ENCODE results near the gene GON4L.
A peak's percentile ranks its signal among the peaks of the same experiment; 100 is the strongest.
"Not testable (repeated sequence)": the region's sequence is repeated elsewhere in the genome, so short reads cannot be mapped to it uniquely, and the experiment has no call there.

The GON4L gene, protein sequence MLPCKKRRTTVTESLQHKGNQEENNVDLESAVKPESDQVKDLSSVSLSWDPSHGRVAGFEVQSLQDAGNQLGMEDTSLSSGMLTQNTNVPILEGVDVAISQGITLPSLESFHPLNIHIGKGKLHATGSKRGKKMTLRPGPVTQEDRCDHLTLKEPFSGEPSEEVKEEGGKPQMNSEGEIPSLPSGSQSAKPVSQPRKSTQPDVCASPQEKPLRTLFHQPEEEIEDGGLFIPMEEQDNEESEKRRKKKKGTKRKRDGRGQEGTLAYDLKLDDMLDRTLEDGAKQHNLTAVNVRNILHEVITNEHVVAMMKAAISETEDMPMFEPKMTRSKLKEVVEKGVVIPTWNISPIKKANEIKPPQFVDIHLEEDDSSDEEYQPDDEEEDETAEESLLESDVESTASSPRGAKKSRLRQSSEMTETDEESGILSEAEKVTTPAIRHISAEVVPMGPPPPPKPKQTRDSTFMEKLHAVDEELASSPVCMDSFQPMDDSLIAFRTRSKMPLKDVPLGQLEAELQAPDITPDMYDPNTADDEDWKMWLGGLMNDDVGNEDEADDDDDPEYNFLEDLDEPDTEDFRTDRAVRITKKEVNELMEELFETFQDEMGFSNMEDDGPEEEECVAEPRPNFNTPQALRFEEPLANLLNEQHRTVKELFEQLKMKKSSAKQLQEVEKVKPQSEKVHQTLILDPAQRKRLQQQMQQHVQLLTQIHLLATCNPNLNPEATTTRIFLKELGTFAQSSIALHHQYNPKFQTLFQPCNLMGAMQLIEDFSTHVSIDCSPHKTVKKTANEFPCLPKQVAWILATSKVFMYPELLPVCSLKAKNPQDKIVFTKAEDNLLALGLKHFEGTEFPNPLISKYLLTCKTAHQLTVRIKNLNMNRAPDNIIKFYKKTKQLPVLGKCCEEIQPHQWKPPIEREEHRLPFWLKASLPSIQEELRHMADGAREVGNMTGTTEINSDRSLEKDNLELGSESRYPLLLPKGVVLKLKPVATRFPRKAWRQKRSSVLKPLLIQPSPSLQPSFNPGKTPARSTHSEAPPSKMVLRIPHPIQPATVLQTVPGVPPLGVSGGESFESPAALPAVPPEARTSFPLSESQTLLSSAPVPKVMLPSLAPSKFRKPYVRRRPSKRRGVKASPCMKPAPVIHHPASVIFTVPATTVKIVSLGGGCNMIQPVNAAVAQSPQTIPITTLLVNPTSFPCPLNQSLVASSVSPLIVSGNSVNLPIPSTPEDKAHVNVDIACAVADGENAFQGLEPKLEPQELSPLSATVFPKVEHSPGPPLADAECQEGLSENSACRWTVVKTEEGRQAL (N-terminal part only)

DNA sequence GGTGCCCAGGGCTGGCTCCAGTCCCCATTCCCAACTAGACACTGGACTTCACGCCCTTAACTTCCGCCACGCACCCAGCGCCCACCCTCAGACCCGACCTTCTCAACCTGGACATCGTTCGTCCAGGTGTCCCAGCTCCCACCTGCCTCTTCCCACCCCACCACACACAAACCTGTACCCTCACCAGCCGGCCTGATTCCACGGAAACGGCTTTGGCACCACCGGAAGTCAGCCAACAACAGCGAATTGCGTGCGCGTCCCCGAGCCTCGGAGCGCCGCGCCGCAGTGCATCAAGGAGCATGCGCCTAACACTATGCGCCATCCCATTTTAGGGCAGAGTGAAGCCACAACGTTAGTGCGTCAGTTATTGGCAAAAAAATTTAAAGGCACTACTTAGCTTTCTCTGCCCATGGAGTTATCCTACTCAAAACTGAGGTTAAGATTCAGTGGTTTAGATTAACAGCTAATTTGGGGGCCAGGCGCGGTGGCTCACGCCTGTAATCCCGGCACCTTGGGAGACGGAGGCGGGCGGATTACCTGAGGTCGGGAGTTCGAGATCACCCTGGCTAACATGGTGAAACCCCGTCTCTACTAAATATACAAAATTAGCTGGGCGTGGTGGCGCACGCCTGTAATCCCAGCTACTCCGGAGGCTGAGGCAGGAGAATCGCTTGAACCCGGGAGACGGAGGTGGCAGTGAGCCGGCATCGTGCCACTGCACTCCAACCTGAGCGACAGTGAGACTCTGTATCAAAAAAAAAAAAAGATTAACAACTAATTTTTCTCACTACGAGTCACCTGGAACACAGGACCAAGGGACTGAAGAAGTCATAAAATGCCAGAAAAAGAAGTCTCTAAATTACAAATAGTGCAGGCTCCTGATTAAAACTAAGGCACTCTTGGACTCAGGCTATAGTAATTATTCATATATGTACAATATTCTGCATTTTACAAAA lies at the start of gene GON4L:
GON4L (minus strand) TSS at position 240 of the 956 bp plus-strand sequence. CDS start 3,434 bp downstream, outside the sequence.
- intact Hi-C loops (cut with DNase I) = loop anchor here (5.0 kb wide), 1 partner anchor 115 kb away; no protein-coding TSS in a partner anchor
- peak; percentile 81 to 96 (median 90) for DNase-seq

DNA sequence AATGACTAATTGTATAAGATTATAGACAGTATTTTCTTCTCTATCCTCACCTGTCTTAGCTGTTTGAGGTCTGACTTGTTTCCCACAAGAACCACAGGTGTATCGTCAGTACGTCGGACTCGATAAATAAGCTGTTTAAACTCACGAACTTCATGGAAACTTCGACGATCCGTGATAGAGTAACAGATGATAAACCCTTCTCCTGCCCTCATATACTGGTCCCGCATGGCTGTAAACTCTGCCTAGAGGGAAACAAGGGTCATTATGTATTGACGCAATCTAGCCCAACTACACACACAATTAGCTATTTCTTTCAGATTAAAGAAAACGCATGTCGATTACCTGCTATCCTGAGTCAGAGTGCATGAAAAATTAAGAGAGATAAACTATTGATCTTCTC lies 47.2 kb upstream of the GON4L start:
- no peak for DNase-seq
- intact Hi-C loops (cut with DNase I) = no loop called here

DNA sequence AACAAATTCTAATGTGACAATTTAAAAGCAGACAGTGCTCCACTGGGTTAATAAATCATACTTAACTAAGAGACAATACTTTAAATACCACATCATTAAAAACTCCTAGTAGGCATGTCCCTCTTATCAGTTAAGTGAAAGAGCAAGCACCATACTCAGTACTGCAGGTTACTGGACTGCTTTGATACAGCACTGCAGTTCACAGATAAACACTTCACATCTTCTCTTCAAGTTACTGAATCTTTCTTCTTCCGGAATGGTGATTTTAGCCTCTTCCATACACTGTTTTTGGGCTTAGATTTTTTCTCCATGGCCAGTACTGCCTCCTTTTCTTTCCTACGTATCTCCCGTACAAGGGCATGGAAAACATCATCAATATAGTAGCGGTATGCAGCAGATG lies 43.1 kb upstream of the GON4L start:
- intact Hi-C loops (cut with DNase I) = no loop called here
- DNase-seq = no peak

DNA sequence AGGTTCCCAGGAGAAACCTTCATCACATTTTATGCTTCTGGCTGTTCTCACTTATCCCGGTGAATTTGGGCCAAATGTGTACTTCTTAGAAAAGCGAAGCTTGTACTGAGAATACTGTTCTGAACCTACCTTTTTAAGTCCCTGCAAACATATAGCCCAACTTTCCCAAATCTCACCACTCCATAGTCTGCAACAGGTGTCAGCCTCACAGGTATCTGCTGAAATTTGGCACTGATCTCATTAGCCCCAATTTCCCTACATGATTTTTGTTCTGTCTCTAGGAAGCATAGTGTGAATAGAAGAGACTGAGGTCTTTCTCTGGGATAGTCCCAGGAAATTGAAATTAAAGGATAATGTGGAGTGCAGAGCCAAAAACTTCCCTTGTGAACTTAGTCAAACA lies 42.7 kb upstream of the GON4L start:
- peak in 1 of 42 donors; percentile 14 for DNase-seq
- intact Hi-C loops (cut with DNase I) = no loop called here

DNA sequence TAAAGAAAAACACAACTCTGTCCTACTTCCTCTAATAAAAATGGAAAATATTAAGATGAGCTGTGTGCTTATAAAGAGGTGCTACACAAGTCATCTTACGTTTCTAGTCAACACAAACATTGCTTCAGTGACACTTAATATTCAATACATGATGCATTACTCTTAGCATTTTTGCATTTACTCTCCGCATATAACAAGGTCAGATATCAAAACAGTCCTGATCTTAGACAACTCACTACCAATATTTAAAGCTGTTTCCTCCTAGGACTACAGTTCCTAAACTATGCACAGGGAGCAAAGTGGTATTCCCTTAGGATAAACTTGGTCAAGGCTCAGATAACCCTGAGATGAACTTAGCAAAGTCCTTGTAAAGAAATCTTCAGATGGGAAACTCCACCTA lies 41.9 kb upstream of the GON4L start:
- intact Hi-C loops (cut with DNase I) = no loop called here
- no peak for DNase-seq

DNA sequence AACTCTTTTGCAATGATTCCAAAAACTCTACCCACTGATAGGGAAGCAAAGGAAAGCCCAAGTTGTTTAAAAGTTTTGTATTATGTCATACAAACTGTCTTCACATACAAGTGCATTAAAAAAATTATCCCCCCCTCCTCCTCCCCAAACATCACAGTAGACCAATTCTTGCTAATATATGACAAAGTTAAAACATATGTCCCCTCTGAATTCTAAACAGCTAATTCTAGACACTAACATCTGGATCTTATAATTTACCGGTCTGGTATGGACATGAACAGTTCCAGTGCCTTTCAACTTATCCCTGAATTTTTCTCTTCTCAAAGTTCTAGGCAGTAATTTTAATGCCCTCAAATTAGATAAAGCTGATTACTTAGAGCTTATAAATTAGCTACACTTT lies 40.7 kb upstream of the GON4L start:
- intact Hi-C loops (cut with DNase I) = no loop called here
- no peak for DNase-seq

DNA sequence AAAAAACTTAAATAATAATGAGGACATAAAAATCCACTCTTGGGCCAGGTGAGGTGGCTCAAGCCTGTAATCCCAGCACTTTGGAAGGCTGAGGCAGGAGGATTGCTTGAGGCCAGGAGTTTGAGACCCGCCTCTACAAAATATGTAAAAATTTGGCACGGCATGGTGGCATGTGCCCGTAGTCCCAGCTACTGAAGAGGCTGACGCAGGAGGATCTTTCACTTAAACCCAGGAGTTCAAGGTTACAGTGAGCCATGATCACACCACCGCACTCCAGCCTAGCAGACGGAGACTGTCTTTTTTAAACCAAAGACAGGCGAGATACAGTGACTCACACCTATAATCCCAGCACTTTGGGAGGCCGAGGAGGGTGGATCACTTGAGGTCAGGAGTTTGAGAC lies 39.5 kb upstream of the GON4L start:
- intact Hi-C loops (cut with DNase I) = not testable (repeated sequence)

DNA sequence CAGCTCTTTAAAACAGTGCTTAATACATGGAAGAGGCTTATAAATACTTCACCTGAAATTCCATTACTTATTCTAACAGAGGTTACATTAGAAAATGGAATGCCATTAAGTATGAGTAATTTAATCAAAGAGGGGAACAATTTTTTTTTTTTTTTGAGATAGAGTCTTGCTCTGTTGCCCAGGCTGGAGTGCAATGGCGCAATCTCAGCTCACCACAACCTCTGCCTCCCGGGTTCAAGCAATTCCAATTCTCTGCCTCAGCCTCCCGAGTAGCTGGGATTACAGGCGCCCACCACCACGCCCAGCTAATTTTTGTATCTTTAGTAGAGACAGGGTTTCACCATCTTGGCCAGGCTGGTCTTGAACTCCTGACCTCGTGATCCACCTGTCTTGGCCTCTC lies 38.6 kb upstream of the GON4L start:
- intact Hi-C loops (cut with DNase I); DNase-seq: not testable (repeated sequence)

More for the DNA sequence above, 39.5 kb upstream of the GON4L start:
- DNase-seq = not testable (repeated sequence)

DNA sequence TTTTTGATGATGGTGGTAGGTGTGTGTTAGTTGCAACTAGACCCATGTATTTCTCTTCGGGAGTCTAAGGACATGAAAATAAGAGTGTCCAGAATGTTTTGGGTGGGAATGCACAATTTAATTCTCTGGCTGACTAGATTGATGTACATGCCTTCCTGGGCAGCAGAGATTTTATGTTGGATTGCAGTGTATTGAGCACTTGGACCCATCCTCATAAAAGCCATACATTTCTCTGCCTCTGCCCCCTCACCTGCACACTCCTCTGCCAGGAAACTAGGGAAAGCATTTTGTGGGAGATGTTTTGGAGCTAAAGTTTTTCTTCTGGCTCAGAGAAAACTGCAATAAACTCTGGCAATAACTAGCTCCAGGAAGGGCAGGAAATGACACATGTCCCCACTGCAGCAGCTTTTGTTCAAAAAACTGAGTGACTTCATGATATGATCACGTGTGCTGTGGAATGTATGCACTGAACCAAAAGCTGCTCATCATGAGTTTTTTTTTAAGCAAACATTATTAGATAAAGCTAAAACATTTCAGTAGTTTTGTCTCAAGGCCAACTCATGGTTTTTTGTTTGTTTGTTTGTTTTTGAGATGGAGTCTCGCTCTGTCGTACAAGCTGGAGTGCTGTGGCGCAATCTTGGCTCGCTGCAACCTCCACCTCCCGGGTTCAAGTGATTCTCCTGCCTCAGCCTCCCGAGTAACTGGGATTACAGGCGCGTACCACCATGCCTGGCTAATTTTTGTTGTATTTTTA lies 36.6 kb upstream of the GON4L start:
- no peak for DNase-seq
- intact Hi-C loops (cut with DNase I) = no loop called here

DNA sequence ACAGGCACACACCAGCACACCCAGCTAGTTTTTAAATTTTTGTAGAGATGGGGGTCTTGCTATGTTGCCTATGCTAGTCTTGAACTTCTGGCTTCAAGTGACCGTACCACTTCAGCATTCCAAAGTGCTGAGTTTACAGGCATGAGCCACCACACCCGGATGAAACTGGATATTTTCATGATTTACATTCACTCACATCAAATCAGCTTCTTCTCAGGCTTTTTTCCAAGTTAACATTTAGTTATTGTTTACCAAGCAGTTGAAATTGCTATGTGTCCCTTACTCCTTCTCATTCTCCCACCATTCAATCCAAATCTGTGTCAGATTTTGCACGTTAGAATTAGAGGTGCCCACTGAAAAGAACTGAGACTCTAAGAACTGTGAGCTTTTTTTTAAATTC lies 35.8 kb upstream of the GON4L start:
- no peak for DNase-seq

DNA sequence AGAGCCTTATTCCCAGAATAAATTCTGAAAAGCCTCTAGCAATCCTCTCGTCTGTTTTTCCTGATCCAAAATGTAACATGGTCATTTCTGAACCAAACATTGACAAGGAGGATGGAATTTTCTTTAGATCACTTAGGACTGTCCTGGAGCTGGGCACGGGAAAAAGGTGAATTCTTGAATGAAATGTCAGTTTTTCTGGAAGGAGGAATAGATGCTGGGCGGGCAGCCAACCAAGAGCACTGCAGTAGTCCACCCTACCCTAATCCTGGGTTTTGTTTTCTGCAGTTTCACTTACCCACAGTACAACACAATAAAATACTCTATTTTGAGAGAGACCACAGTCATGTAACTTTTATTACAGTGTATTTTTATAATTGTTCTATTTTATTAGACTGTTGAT lies 33.2 kb upstream of the GON4L start:
- intact Hi-C loops (cut with DNase I) = no loop called here
- no peak for DNase-seq

More for the DNA sequence above, 35.8 kb upstream of the GON4L start:
- intact Hi-C loops (cut with DNase I) = no loop called here

DNA sequence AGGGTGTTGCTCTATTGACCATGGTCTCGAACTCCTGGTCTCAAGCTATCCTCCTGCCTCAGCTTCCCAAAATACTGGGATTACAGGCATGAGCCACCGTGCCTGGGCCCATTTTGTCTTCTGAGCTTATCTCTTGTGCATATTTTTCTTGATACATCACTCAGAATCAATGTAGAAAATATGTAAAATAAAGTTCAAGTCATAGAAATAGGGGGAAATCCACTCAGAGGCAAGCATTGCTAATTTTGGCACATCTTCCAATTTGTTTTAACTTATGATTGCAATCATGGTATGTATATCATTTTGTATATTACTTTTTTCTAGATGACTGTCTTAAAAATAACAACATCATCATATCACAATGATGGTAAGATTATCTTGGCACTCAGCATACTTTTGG lies 32.6 kb upstream of the GON4L start:
- no peak for DNase-seq
- intact Hi-C loops (cut with DNase I) = no loop called here

DNA sequence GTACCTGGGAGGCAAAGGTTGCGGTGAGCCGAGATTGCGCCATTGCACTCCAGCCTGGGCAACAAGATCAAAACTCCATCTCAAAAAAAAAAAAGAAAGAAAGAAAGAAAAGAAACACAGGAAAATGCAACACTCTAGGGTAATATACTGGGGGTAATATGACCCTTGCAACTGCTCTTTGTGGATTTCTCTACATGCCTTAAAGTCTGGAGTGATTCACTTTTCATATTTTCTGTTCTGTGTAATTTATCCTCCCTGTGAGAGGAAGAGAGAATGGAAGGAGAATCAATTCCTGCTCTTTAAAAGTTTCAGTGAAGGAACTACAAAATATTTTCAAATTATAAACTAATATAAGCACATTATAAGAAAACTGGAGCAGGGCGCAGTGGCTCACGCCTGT lies 31.5 kb upstream of the GON4L start:
- DNase-seq = no peak
- intact Hi-C loops (cut with DNase I) = no loop called here

DNA sequence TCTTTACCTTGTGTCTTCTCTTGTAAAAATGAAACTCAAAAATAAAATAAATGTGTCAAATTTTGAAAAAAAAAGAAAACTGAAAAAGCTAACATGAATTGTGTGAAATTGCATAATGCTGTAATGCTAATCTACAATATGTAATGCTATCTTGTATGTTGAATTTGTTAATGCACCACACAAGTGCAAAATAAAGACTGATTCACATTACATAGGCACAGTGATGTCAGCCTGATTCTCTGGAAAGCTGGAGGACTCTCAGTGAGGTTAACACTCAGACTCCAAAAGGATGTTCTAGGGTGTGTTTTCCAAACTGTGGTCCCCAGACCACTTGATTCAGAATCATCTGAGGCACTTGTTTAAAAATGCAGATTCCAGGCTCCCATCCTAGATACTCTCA lies 28.0 kb upstream of the GON4L start:
- DNase-seq = no peak
- intact Hi-C loops (cut with DNase I) = no loop called here

DNA sequence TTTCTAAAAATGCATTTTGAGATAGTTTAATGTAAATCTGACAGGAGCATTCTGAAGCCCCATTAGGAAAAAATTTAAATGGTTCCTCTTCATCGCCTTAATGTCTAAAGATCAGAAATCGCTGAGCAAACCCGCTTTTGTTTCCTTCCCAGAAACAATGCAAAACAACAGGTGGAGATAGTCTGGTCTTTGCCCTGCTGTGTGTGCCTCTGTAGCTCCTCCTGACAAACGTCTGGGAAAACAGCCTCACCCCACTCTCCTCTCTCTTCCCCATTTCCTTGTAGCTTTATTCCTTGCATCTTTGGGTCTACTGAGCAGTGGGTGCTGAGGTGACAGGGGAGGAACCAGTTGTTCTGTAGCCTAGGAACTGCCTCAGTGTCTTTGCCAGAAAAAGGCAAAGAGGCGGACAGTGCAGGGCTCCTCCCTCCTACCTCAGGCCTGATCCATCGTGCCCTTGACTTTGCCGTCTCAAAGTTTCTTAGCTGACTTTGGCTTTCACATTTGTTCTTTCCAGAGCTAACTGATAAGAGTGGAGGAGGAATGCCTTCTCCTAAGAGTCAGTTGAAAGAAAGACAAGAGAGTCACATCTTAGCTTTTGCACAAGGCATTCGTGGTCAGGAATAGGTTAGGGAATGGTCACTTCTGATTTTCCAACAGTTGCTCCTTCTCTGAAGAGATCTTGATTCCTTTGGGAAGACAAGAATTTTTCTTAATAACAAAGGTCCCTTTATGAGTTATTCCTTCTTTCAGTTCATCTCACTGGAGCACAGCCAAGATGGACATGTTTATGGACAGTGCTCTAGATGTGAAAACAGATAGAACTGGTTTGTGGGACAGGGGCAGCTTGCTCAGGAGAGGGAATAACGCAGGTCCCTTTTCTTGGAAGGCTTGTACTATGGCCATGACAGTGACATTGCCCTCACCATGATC lies 27.3 kb upstream of the GON4L start:
- no peak for DNase-seq
- intact Hi-C loops (cut with DNase I) = no loop called here

DNA sequence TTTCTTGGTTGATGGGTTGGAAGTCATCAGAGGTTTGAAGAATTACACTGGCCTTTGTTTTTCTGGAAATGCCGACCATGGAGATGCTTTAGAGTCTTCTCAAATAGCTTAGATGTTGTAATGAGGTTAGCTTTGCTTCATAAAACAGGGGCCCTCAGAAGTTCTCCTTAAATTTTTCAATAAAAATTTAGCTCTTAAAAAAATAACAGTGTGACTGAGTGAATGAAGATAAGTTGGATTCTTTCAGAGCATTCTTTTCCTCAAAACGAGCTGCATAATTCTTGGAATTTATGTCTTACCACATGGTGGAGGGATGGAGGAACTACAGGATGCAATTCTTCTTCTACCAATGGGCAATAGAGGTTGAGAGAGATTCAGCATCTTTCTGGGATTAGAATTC lies 25.8 kb upstream of the GON4L start:
- intact Hi-C loops (cut with DNase I) = no loop called here
- no peak for DNase-seq
